HG02763 (cell line): ENCODE data around the gene INPP5A.

Experiments used
- ATAC-seq: cut with Tn5 transposase; IDR thresholded peaks from one replicate; pipeline ENCODE4 v1.9.1; 2021; ENCODE audit warnings: mild to moderate bottlenecking, moderate library complexity; ENCODE audit not compliant: unreplicated experiment

Gene INPP5A

DNA sequence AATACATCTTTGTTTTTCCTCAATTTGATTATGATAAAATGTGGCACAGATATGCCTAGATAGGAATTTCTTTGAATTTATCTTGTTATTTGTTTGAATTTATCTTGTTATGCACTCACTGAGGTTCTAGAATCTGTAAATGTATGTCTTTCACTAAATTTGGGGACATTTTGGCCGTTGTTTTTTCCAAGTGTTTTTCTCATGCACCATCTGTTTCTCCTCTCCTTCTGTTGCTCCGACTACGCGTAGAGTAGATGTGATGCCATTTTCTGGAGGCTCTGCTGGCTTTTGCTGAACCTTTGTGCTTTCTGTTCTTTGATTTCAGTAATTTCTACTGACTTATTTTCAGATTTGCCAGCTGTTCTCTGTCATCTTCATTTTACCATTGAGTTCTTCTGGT is 101.9 kb downstream of the INPP5A start:
- ATAC-seq = no peak

DNA sequence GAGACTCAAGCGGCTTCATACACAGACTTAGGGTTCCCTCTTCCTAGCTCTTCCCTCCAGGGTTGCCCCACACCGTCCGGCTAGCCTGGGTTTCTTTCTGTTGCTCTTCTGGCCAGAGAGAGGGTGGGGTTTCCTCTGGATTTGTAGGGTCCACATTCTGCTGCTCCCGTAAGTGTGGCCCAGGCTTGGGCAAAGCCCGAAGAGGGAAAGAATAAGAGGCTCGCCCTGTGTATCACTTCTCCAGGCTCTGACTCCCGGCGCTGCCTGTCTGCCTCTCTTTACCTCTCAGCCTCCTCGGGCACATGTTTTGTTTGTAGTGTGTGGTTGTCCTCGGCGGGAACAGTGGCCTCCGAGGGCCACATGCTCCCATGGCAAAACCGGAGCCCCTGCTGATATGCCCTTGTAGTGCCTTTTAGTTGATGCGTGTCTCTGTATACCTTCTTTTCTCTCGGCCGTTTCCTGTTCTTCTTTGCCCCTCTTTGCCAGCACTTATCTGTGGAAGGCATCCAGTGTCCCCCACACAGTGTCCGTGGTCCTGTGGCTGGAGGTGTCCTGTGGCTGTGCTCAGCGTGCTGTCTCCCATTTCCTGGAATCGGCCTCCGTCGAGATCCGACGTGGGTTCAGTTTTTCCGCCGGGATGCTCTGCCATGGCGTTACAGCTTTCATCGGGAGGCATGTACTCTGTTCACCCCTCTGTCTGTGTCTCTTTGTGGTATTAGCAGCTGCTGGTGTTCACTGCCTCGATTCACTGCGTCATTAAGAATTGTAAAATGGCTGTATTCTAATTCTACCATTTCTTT is 102.9 kb downstream of the INPP5A start:
- ATAC-seq = no peak

DNA sequence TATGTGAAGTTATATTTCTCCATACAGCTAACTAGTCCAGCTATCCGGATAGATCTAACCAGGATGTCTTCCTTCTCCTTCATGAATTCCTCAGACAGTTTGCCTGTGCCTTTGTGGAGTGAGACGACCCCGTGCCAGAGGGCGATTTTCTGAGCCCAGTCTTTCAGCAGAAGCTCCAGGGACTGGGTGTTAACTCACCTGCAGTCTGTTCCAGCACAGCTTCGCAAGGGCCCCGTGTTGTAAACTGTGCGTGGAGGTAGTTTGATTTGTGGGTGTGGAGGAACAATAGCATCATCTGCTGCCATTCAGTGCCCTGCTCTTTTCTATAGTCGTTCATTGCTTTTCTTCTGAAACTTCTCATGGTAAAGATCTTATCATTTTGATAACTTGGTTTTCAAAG is 103.8 kb downstream of the INPP5A start:
- no peak for ATAC-seq

DNA sequence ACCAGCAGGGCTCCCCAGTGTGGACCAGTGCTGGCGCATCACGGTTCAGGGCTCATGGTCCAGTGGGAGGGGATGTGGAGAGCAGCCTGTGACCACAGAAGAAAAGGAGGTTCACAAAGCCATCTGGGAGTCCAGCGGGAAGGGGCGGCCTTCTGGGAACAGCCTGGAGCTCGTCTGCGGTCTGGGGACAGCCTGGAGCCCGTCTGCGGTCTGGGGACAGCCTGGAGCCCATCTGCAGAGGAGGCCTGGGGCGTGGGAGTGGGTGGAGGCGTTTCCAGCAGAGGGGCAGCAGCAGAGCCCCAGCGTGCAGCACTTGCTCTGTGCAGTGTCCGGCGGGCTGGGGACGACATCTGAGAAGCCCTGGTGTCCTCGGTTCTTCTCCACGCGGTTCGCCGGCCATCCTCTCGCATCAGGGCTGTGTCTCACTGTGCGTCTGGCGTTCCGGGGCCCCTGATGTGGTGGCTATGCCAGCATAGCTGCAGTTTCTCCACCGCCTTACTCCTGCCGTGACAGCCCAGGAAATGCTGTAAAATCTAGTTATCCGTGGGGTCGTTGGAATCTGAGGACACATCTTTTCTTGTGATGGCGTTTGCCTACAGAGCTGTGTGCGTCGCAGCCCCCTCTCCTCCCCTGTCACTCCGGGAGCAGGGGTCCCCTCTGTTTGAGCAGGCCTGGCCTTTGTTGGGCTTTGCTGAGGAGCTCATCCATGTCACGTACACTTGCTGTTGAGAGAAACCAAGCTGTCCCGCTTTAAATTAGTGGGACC is 104.6 kb downstream of the INPP5A start:
- ATAC-seq = no peak

DNA sequence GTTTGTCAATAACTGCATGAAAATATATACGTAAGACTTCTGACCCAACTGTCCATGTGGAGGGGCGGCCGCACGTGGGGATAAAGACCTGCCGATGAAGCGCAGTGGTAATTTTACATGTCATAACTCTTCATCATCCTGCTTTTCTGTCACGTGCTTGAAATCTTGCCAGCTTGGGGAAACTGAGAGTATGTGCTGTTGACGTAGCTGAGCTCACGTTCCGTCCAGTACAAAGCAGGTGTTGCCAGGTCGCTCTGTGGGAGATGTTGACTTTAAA is 105.1 kb downstream of the INPP5A start:
- ATAC-seq = no peak

DNA sequence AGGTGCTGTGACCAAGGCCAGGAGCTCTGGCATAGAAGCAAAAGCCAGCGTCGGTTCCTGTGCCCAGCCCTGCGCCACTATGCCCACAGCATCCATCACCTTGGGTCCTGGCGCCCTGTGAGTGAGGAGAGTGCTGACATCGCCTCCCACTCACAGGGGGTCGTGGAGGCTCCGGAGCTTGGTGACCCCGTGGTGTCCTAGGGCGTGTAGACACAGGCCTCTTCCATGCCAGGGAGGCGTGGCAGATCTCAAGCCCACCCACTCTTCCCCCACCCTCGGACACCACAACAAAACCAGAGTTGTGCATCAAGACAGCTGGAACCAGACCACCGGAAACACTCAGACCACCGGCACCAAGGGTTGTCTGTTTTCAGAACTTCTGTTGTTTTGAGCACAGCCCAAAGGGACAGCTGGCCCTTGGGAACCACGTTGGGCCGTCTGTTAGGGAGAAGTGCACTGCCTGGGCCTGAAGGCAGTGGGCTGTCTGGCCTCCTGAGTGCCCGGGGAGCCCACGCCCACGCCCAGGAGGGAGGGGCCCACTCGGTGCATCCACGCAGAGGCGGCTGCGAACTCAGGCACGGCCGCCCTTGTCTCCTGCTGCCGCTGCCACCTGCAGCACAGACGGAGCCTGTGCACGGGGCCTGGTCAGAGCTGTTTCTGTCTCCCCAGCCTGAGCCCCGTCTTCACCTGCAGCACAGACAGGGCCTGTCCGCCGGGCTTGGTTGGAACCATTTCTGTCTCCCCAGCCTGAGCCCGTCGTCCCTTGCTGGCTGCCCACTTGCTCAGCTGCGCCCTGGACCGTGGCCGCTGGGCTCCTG is 106.3 kb downstream of the INPP5A start:
- ATAC-seq = no peak

DNA sequence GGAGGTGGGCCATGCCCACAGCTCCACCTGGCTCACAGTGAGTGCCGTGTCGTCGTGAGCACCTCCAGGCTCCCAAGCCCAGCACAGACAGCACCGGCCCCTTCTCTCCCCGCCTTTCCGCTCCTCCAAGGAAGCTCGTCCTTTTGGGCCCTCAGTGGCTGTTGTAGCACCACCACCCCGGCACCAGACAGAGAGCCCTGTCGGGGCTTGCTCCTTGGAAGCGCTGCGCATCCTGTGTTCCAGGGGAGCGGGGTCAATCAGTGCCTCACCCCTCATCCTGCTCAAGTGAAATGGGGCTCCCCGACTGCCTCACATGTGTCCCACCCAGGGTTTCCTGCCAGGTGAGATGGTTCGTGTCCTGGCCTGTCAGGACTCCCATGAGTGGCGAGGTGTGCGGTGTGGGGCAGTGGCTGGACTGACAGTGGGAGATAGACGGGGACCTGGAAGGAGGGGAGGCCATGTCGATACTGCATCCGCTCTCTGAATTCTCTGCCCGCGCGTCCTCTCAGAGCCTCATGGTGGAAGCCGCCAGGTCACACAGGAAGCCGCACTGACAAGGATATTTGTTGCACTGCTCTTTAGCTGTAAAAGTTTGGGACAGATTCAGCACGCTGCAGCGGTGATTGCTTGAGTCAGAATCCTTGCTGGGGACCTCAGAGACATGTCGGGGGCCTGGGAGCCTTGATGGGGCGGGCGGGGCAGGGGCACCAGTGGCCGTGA is 107.1 kb downstream of the INPP5A start:
- no peak for ATAC-seq

DNA sequence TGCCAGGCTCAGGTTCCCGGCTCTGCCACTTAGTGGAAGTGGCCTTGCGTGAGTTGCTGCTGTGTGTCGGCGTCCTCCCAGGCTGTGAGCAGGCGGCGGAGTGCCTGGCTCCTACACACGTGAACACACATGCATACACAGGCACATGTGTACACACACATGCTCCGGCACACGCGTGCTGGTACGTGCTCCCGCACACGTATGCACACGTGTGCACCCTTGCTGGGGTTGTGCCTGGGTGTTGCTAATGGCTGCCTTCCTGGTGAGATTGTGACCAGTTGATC is 107.6 kb downstream of the INPP5A start:
- no peak for ATAC-seq

DNA sequence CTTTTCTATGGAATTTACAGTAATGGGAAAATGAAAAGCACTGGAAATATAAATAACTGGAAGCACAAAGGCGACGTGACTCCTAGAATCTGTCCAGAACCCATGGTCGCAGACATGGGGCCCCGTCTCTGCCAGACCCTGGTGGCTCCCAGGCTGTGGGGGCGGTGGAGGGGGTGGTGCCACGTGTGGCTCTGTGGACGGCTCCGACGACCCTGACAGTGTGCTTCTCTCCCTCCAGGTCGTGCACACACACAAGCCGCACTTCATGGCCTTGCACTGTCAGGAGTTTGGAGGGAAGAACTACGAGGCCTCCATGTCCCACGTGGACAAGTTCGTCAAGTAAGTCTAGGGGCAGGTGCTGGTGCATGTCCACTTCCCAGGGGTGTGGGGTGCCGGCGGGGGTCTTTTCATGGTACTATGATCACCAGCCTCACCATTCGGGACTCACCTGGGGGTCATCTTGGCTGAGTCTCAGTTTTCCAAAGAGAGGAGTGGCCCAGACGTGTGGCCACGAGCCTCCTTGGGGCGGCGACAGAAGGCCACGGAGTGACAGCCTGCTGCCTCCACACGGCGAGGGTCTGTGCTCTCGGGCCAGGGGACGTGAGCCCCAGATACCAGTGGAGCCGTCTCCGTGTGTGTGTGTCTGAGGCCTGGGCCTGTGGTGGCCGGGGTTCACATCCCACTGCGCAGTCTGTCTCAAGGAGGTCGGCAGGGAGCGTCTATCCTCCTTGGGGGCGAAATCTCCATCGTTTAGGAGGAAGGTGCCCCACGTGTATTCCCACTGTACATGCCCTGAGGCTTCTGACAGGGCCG is 108.2 kb downstream of the INPP5A start:
- no peak for ATAC-seq

DNA sequence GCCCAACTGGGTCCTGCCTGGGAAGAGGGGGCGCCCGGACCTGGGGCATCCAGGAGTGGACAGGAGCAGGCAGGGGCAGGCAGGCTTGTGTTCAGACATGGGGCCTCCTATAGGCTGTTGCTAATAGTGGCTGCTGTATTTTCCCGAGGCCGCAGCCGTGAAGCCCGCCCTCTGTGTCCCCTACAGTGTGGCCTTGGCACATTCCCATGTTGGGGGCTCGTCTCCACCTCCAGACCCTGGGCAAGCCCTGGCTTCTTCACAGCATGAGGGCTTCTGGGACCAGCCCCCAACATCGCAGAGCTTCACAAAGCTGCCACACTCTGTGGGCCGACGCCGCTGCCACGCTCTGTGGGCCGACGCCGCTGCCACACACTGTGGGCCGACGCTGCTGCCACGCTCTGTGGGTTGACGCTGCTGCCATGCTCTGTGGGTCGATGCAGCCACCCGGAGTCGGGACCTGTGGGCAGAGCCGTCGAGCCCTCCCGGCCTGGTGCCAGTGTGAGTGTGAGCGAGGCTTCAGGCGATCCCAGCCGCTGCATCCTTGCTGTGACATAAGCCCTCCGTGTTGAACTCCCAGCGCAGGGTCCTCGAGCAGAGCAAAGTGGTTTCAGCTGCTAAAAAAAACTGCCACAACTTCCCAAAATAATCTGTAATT is 109.0 kb downstream of the INPP5A start:
- no peak for ATAC-seq

DNA sequence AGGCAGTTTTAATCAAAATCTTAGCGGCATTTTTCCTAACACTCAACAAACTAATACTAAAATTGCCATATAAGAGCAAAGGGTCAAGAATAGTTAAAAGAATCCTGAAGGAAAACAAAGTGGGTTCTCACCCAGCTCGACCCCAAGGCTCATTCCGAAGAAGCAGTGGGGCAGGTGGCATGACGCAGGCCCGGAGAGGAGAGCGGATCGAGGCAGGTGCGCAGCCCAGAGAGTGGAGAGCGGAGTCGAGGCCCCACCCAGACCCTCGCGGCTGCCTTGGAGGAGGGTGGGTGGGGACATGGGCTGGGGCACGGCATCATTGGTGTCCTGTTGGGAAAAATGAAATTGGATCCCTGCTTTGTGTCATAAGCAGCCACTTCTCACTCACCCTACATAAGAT is 109.8 kb downstream of the INPP5A start:
- ATAC-seq = no peak

DNA sequence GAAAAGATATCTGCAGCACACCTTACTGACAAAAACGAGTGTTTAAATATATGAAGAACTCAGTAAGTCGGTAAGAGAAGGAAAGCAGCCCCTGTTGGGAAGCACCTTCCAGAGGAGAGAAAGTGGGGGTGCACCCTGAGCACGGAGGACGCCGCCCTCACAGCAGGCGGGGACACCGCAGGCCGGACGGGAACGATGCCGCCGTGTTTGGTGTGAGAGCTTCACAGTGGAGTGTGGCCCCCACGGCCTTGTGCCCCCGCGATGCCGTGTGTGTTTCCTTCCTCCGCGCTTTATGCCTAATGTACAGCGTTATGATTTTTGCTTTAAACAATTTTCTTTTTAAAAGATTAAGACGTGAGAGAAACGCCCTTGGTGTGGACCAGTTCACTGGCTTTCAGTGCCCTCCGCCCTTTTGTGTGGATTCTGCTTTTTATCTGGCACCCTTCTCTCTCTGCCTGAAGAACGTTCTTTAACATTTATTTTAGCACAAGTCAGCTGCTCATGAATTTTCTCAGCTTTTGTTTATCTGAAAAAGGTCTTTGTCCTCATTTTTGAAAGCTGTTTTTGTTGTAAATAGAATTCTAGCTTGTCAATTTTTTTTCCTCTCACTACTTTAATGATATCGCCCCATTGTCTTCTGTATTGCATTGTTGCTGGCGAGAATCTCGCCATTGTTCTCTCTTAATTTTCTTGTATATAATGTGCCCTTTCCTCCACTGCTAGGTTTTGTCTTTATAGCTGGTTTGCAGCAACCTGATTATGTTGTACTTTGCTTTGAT is 110.7 kb downstream of the INPP5A start:
- no peak for ATAC-seq

DNA sequence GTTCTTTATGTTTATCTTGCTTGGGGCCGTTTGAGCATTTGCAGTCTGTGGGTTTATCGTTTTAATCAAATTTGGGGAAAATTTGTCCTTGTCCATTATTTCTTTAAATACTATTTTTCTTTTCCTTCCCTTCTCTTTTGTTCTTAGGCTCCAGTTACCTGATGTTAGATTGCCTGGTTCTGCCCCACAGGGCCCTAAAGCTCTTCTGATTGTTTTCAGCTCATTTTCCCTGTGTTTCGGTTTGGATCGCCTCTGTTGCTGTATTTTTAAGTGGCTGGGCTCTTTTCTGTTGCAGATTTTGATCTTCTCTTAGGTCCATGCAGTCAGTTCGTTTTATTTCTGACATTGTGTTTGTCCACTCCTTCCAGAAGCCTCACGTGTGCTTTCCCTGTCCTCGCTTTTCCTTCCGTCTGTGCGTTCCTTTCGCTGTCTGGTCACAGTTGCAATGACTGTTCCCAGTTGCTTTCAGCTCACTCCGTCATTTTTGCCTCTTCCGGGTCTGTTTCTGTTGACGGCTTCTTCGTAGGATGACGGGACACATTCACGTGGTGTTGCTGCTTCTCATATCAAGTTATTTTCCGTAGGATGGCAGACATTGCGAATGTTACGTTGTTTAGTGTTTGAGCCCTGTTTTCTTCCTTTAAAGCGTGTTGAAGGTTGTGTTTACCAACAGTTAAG is 111.4 kb downstream of the INPP5A start:
- no peak for ATAC-seq

DNA sequence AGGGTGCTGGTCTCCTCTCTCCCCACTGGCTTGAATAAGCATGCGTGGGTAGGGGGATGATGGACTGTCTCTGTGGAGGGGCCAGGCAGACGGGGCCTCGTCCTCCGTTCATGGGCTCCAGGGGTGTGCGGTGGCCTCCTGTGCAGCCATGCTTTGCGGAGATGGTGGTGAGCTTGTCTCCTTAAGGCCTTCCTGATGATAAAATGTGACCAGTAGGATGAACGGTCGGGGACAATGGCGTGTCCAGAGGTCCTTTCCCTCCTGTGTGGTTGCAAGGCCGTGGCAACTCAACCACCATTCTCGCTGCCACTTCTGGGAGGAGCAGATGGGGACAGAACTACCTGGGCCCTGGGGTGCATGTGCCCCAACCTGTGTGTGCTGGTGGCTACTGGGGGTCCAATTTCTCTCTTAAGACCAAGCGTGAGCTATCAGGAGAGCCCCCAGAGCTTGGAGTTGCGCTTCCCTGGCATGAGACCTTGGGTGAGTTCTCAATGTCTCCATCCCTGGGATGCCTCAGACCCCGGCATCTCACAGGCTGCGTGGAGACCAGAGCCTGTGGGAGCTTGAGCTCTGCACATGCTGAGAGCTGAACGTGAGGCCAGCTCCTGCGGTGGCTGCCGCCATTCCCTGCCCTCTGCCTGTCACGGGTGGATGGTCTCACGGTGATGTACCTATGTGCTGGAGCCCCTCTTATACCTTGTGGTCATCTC is 112.2 kb downstream of the INPP5A start:
- no peak for ATAC-seq

DNA sequence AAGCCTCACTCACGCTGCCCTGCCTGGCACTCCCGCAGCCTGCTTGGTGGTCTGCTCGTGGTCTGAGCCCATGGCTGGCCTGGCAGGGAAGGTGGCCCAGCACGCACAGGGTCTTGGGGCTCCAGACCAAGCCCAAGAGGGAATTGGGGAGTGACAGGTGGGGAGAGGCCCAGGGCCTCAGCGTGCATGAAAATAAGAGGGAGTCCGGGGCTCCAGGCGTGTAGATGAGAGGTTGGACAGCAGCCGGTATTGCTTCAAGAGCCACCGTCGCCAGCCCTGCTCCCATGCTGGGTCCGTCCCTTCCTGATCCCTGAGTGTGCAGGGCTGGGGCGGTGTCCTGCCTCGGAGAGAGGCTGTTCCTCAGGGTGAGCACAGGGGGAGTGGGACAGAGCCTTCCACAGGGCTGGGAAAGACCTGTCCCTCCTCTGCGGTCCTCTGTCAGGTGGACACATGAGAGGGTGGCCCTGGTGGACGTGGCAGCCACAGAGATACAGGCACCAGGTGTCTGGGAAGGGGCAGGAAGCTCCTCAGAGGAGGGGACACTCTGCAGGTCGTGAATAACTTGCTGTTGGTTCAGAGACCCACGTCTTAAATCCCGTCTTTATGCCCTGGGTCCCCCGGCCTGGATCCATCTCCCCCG is 113.1 kb downstream of the INPP5A start:
- ATAC-seq = no peak

DNA sequence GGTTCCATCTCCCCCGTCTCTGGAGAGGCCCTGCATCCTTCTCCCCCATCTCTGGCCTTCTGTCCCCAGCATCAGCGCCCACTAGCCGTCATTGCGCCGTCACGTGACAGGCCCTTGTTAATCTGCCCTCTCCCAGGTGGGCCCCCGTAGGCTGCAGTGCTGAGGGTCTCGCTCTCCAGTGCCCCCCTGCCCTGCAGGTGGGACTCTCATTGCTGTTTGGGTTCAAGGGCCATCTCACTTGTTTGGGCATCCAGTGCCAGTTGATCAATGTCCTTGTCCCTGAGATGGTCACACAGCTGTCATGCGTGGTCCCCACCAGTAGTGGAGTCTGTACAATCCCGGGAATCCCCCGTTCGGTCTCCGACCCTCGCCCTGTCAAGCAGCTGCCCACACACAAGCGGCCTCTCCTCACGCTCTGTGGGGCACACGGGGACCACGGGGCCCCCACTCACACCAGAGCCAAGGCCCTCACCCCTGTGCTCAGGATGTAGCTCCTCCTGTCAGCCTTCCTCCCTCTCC is 114.0 kb downstream of the INPP5A start:
- no peak for ATAC-seq

DNA sequence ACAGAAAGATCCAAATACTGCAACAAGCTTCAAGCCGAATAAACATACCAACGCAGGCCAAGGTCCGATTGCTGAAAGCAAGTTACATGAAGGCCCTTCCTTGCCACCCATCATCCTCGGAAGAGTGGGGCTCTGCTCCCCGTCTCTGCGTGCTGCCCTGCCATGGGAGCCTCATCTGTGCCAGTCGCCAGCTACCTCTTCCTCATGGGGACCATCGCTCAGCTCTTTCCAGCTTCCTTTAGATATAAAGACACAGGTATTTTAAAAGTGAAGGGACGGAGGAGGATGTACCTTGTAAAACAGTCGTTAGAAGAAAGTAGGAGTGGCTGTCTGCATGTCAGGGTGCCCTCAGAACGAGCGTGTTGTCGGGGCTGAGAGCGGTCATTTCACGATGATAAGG is 114.9 kb downstream of the INPP5A start:
- no peak for ATAC-seq
